ENCODE measurements around the gene LYRM4. TPM values are rescaled to one million over a fixed set of nuclear protein-coding genes. Genes with fewer than 3 reads are reported as not detected.

Gene LYRM4
- total RNA-seq, 4 donors from 2014 or later = 16.9 to 20.9 (median 18.4) TPM

- no peaks in the 10 kb centered on the region for H3K27me3 ChIP-seq
- peaks cover 0 to 16% (median 13%) of the 10 kb centered on the region in 4 donors for H3K4me1 ChIP-seq
- H3K36me3 ChIP-seq = no peaks in the 10 kb centered on the region
- intact Hi-C loops (cut with DNase I) = no loop called here
- no peak overlapping the region for H3K4me3 ChIP-seq
- TF ChIP-seq EP300 (IDR thresholded peaks at IDR 0.05) = no peak
- TF ChIP-seq, protein P1, sequence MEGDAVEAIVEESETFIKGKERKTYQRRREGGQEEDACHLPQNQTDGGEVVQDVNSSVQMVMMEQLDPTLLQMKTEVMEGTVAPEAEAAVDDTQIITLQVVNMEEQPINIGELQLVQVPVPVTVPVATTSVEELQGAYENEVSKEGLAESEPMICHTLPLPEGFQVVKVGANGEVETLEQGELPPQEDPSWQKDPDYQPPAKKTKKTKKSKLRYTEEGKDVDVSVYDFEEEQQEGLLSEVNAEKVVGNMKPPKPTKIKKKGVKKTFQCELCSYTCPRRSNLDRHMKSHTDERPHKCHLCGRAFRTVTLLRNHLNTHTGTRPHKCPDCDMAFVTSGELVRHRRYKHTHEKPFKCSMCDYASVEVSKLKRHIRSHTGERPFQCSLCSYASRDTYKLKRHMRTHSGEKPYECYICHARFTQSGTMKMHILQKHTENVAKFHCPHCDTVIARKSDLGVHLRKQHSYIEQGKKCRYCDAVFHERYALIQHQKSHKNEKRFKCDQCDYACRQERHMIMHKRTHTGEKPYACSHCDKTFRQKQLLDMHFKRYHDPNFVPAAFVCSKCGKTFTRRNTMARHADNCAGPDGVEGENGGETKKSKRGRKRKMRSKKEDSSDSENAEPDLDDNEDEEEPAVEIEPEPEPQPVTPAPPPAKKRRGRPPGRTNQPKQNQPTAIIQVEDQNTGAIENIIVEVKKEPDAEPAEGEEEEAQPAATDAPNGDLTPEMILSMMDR (IDR thresholded peaks at IDR 0.05) = no peak
- TF ChIP-seq POLR2AphosphoS5 (IDR thresholded peaks at IDR 0.05) = no peak
- no peak for TF ChIP-seq POLR2A (IDR thresholded peaks at IDR 0.05; ENCODE audit: low read depth)
- WGBS = 95% methylated on average over 4 of the region's 4 CpGs
- no peak overlapping the region for H3K27ac ChIP-seq (replicated peaks in 1 of 4)
- H3K9me3 ChIP-seq = no peaks in the 10 kb centered on the region
- no peak for DNase-seq (ENCODE audit: extremely low spot score)
These were observed 132.4 kb downstream of the LYRM4 start for GRCh38 chr6:5128351-5128750.

DNA sequence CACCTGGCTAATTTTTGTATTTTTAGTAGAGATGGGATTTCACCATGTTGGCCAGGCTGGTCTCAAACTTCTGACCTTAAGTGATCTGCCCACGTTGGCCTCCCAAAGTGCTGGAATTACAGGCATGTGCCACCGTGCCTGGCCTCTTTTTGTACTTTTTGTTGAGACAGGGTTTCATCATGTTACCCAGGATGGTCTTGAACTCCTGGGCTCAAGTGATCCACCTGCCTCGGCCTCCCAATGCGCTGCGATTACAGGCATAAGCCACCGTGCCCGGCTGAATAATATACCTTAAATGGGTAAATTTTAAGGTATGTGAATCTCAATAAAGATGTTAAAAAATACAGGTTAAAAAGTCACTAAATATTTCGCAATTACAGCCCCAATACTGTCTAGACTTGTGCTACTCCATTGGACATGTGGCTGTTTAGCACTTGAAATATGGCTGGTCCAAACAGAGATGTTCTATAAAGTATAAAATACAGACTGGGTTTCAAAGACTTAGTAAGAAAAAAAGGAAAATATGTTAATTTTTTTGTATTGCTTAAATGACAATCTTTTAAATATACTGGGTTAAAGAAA lies 133.6 kb downstream of the LYRM4 start:
- no peak overlapping the region for H3K4me3 ChIP-seq
- no peaks in the 10 kb centered on the region for H3K9me3 ChIP-seq
- H3K4me1 ChIP-seq = peaks cover 0 to 4% (median 3%) of the 10 kb centered on the region in 4 donors
- WGBS = 88% methylated on average over 8 of the region's 8 CpGs
- TF ChIP-seq EP300 (IDR thresholded peaks at IDR 0.05) = no peak
- no peaks in the 10 kb centered on the region for H3K27me3 ChIP-seq
- H3K27ac ChIP-seq (replicated peaks in 1 of 4) = no peak overlapping the region
- H3K36me3 ChIP-seq = no peaks in the 10 kb centered on the region
- intact Hi-C loops (cut with DNase I) = no loop called here
- no peak for DNase-seq (ENCODE audit: extremely low spot score)

- DNase-seq (ENCODE audit: extremely low spot score) = no peak
- intact Hi-C loops (cut with DNase I) = no loop called here
- Histone ChIP-seq H3K27ac (replicated peaks in 1 of 4) (no peak overlapping the region), H3K27me3 (no peaks in the 10 kb centered on the region), H3K4me1 (no peaks in the 10 kb centered on the region), H3K36me3 (no peaks in the 10 kb centered on the region), H3K9me3 (no peaks in the 10 kb centered on the region), H3K4me3 (no peak overlapping the region)
- TF ChIP-seq, protein P1 (IDR thresholded peaks at IDR 0.05) = no peak
- TF ChIP-seq POLR2A (IDR thresholded peaks at IDR 0.05; ENCODE audit: low read depth) (no peak), POLR2AphosphoS5 (IDR thresholded peaks at IDR 0.05) (no peak), EP300 (IDR thresholded peaks at IDR 0.05) (no peak)
- 64% methylated on average over 3 of the region's 4 CpGs for WGBS
These were observed 134.5 kb downstream of the LYRM4 start for GRCh38 chr6:5126214-5126613.

DNA sequence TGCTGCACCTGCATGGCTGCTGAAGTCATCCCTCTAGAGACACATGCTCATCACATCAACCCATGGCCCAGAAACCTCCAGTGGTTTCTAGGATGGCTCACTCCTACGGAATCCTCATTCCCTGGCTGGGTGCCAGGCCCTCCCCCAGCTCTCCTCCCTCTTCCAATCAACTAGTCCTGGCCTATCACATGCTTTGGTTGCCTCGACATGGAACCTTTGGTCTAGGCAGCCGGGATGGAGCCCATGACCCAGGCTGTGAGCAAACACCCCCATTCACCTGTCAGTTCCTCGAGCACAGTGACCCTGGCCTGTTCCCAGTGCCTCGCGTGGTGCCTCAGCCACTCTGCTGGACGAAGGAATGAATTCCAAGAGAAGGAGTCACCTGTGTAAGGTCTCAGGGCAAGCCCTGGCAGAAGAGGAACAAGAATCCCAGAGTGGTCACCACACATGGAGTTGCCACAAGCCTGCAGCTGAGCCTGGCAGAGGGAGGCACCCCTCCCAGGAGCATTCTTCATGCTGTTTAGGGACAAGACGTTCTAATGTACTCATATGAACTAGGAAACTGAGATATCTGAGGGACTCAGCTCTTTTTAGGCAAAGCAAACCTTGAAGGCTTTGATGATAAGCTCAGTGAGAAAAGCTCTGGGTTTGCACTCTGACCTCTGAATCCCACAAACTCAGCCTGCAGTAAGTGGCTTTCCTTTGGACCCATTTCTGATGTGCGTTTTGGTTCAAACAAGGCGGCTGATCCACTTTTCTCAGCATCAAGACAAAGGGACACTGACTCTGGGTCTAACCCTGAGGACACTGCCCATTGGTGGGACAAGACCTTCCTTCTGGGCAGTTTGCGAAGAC lies 135.4 kb downstream of the LYRM4 start:
- 84% methylated on average over 6 of the region's 11 CpGs for WGBS
- Histone ChIP-seq H3K27ac (replicated peaks in 1 of 4) (no peak overlapping the region), H3K36me3 (no peaks in the 10 kb centered on the region), H3K4me3 (no peak overlapping the region), H3K27me3 (no peaks in the 10 kb centered on the region), H3K9me3 (no peaks in the 10 kb centered on the region), H3K4me1 (no peaks in the 10 kb centered on the region)
- TF ChIP-seq EP300 (IDR thresholded peaks at IDR 0.05) (no peak), POLR2AphosphoS5 (IDR thresholded peaks at IDR 0.05) (no peak), POLR2A (IDR thresholded peaks at IDR 0.05; ENCODE audit: low read depth) (no peak)
- TF ChIP-seq, protein P1 (IDR thresholded peaks at IDR 0.05) = no peak
- no peak for DNase-seq (ENCODE audit: extremely low spot score)
- intact Hi-C loops (cut with DNase I) = no loop called here

- intact Hi-C loops (cut with DNase I) = no loop called here
- TF ChIP-seq POLR2A (IDR thresholded peaks at IDR 0.05; ENCODE audit: low read depth) (no peak), POLR2AphosphoS5 (IDR thresholded peaks at IDR 0.05) (no peak)
- TF ChIP-seq, protein P1 (IDR thresholded peaks at IDR 0.05) = no peak
These were observed 136.2 kb downstream of the LYRM4 start for GRCh38 chr6:5124526-5124925.

More at GRCh38 chr6:5124526-5124925, 136.2 kb downstream of the LYRM4 start:
- Histone ChIP-seq H3K27ac (replicated peaks in 1 of 4) (no peak overlapping the region), H3K9me3 (no peaks in the 10 kb centered on the region), H3K4me3 (no peak overlapping the region), H3K27me3 (no peaks in the 10 kb centered on the region), H3K4me1 (no peaks in the 10 kb centered on the region), H3K36me3 (no peaks in the 10 kb centered on the region)
- DNase-seq (ENCODE audit: extremely low spot score) = no peak
- 96% methylated on average over 5 of the region's 8 CpGs for WGBS

Data from esophagus muscularis mucosa (tissue), 4 donors.